Breast epithelium (tissue), 4 donors: ENCODE measurements around the gene PTPRN2. TPM values are rescaled to one million over a fixed set of nuclear protein-coding genes. Genes with fewer than 3 reads are reported as not detected.

Experiments
- DNase-seq, 2 donors: peaks; one replicate each; pipeline ENCODE4 v3.0.0-alpha.2; 2019; ENCODE audit warnings: low spot score in 2 of 2
- H3K27ac ChIP-seq, 2 donors: fragments of 200-600 bp; sonication (generic) in 1 of 2; one replicate each; pipeline ENCODE4 v1.5.1; 2016 to 2019; ENCODE audit warnings: mild to moderate bottlenecking in 1 of 2
- H3K27me3 ChIP-seq, 2 donors: fragments of 200-600 bp; sonication (generic) in 1 of 2; one replicate each; pipeline versions ENCODE4 v1.5.1 to v1.6.0; 2017 to 2019; ENCODE audit warnings: control low read depth in 1 of 2, mild to moderate bottlenecking in 1 of 2
- H3K36me3 ChIP-seq: fragments of 200-600 bp; one replicate; pipeline ENCODE4 v1.5.1; 2019
- H3K4me1 ChIP-seq, 2 donors: fragments of 200-600 bp; sonication (generic); one replicate each; pipeline ENCODE4 v1.5.1; 2016 to 2019; ENCODE audit warnings: control low read depth in 1 of 2
- H3K4me3 ChIP-seq, 3 donors: fragments of 200-600 bp; sonication (generic); 1 replicate in 2 of 3; 2 replicates in 1 of 3; pipeline ENCODE4 v1.5.1; 2016 to 2019; ENCODE audit warnings: mild to moderate bottlenecking in 3 of 3, moderate library complexity in 2 of 3
- H3K9me3 ChIP-seq, 2 donors: fragments of 200-600 bp; sonication (generic) in 1 of 2; one replicate each; pipeline ENCODE4 v1.5.1; 2016 to 2019; ENCODE audit warnings: control low read depth in 1 of 2
- POLR2A ChIP-seq: fragments of 450-650 bp; IDR thresholded peaks from one replicate; pipeline ENCODE4 v1.6.1; 2016; ENCODE audit warnings: antibody characterized with exemption, mild to moderate bottlenecking, moderate library complexity
- POLR2AphosphoS5 ChIP-seq, 3 donors: sonication (generic); formaldehyde crosslinking; IDR thresholded peaks; one replicate each; pipeline ENCODE4 v1.6.1; 2017; ENCODE audit warnings: antibody characterized with exemption in 3 of 3
- intact Hi-C: fragments of 100-400 bp; cut with DNase I; formaldehyde crosslinking; loops from one replicate; pipeline ENCODE4 v1.15.1; 2023; ENCODE audit warnings: low total_unique reads
- total RNA-seq, 3 donors: library from RNA; depleted of rRNA; stranded (reverse); fragments of >200 nt; gene quantifications; one replicate each; pipeline ENCODE4 v1.1.0, GENCODE V29; 2016
- TF ChIP-seq, protein P1 (sequence below), 3 donors: fragments of 450-650 bp; IDR thresholded peaks; one replicate each; pipeline ENCODE4 v1.5.1; 2016 to 2017; ENCODE audit warnings: antibody characterized with exemption in 3 of 3, mild to moderate bottlenecking in 3 of 3, moderate library complexity in 3 of 3

The PTPRN2 gene
- total RNA-seq, 3 donors from 2014 or later: 1.6 to 2.2 (median 2.2) TPM

DNA sequence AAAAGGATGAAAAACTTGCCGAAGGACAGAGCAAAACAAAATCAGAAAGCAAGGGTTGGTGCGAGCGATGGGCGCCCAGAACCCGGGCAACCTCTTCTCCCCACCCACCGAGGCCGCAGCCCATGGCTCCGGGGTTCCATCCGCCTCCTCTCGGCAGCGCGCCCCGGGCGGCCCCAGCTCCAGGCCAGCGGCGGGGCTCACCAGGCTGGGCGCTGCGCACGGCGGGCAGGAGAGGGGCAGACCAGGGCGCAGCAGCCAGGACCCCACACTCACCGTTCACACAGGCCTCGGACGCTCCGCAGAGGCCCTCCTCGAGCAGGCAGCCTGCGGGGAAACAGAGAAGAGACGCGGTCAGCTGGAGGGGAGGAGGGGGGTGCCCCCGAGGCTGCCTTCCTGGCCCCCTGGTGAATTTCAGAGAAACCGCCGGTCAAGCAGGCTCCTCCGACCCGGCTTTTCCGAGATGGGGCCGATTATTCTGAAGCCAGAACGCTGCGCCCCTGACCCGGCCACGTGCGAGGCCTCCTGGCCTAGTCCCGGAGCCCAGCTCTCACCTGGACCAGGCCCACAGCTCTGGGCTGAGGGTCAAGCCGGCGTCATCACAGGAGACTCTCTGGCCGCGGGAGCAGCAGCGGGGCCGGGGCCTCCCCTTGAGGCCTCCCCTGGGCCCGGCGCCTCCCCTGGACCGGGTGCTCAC, 98.0 kb downstream of the PTPRN2 start:
- H3K36me3 ChIP-seq: no peaks in the 10 kb centered on the region
- H3K27me3 ChIP-seq: peaks cover 0 to 49% of the 10 kb centered on the region in 2 donors
- H3K27ac ChIP-seq: no peak overlapping the region
- no peak for DNase-seq
- no peak for TF ChIP-seq POLR2A
- no peak for TF ChIP-seq POLR2AphosphoS5 (IDR thresholded peaks at IDR 0.05)
- TF ChIP-seq, protein P1, sequence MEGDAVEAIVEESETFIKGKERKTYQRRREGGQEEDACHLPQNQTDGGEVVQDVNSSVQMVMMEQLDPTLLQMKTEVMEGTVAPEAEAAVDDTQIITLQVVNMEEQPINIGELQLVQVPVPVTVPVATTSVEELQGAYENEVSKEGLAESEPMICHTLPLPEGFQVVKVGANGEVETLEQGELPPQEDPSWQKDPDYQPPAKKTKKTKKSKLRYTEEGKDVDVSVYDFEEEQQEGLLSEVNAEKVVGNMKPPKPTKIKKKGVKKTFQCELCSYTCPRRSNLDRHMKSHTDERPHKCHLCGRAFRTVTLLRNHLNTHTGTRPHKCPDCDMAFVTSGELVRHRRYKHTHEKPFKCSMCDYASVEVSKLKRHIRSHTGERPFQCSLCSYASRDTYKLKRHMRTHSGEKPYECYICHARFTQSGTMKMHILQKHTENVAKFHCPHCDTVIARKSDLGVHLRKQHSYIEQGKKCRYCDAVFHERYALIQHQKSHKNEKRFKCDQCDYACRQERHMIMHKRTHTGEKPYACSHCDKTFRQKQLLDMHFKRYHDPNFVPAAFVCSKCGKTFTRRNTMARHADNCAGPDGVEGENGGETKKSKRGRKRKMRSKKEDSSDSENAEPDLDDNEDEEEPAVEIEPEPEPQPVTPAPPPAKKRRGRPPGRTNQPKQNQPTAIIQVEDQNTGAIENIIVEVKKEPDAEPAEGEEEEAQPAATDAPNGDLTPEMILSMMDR (IDR thresholded peaks at IDR 0.05): no peak
- no peak overlapping the region for H3K4me3 ChIP-seq
- H3K4me1 ChIP-seq: no peaks in the 10 kb centered on the region
- peaks cover 0 to 3% of the 10 kb centered on the region in 2 donors for H3K9me3 ChIP-seq
- intact Hi-C loops: no loop called here

DNA sequence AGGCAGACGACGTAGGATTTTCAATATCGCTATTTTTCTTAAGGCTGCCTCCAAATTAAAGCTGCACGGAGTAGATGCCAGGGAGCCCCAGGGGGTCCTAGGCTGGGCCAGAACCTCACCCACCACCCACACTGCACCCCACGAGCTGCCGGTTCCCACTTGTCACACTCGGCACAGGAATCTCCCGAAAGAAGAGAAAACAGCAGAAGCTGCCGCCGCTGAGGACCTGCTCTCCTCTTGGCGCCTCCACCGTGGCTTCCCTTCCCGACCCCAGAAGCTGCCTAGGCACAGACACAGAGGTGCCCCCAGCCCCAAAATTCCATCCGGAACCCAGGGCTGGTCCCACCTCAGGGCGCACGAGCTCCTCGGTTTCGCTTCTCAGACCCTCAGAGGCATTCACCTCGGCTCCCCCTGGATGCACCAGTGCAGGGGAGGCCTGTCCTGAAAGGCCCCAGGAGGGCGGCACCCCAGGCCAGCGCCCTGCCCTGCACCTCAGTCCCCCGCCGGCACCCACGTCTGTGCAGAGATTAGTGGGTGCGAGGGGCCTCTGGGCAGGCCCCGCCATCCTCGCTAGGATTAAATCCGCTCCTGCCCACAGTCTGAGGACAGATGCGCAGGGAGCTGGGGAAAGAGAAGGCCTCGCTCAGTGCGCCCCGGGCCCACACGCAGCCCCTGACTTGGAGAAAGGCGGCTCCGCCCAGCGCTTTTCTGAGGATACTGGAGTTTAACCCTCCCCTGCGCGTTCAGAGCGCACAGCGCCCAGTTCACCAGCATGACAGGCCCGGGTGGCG, 99.2 kb downstream of the PTPRN2 start:
- peaks cover 0 to 3% of the 10 kb centered on the region in 2 donors for H3K9me3 ChIP-seq
- H3K36me3 ChIP-seq: no peaks in the 10 kb centered on the region
- TF ChIP-seq, protein P1 (IDR thresholded peaks at IDR 0.05): no peak
- TF ChIP-seq POLR2AphosphoS5 (IDR thresholded peaks at IDR 0.05) (no peak), POLR2A (no peak)
- H3K27ac ChIP-seq: no peak overlapping the region
- no peak overlapping the region for H3K4me3 ChIP-seq
- no peaks in the 10 kb centered on the region for H3K4me1 ChIP-seq
- peaks cover 0 to 39% of the 10 kb centered on the region in 2 donors for H3K27me3 ChIP-seq
- intact Hi-C loops: no loop called here
- DNase-seq: no peak

GRCh38 chr7:158487631-158488151, 99.9 kb downstream of the PTPRN2 start:
- Histone ChIP-seq H3K36me3 (no peaks in the 10 kb centered on the region), H3K4me3 (no peak overlapping the region), H3K27ac (no peak overlapping the region), H3K4me1 (no peaks in the 10 kb centered on the region), H3K9me3 (peaks cover 0 to 3% of the 10 kb centered on the region in 2 donors), H3K27me3 (peaks cover 0 to 37% of the 10 kb centered on the region in 2 donors)
- intact Hi-C loops: no loop called here
- no peak for DNase-seq
- TF ChIP-seq POLR2AphosphoS5 (IDR thresholded peaks at IDR 0.05) (no peak), POLR2A (no peak)
- TF ChIP-seq, protein P1 (IDR thresholded peaks at IDR 0.05): no peak

GRCh38 chr7:158486919-158487318, 100.7 kb downstream of the PTPRN2 start:
- H3K27me3 ChIP-seq: peaks cover 0 to 31% of the 10 kb centered on the region in 2 donors
- H3K9me3 ChIP-seq: peaks cover 0 to 3% of the 10 kb centered on the region in 2 donors
- H3K36me3 ChIP-seq: no peaks in the 10 kb centered on the region
- no peaks in the 10 kb centered on the region for H3K4me1 ChIP-seq
- TF ChIP-seq, protein P1 (IDR thresholded peaks at IDR 0.05): no peak
- no peak overlapping the region for H3K27ac ChIP-seq
- intact Hi-C loops: no loop called here
- DNase-seq: no peak
- no peak overlapping the region for H3K4me3 ChIP-seq
